ENCODE data around the gene TTLL6.

DNA sequence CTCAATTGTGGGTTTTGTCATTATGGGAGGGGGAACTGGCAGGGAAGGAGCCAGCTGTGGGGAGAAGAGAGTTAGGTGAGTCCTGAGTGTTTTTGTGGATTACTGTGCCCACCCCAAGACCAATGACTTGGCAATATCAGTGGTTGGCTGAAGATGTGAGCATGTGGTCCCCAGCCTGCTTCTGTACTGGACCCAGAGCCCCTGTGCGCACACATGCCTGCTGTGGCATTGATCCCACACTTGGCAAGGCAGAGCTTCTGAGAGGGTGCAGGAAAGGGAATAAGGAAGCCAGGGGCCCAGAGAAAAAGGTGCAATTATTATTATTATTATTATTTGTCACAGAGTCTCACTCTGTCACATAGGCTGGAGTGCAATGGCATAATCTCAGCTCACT, 96.0 kb downstream of the TTLL6 start:
- TF ChIP-seq, protein P1, sequence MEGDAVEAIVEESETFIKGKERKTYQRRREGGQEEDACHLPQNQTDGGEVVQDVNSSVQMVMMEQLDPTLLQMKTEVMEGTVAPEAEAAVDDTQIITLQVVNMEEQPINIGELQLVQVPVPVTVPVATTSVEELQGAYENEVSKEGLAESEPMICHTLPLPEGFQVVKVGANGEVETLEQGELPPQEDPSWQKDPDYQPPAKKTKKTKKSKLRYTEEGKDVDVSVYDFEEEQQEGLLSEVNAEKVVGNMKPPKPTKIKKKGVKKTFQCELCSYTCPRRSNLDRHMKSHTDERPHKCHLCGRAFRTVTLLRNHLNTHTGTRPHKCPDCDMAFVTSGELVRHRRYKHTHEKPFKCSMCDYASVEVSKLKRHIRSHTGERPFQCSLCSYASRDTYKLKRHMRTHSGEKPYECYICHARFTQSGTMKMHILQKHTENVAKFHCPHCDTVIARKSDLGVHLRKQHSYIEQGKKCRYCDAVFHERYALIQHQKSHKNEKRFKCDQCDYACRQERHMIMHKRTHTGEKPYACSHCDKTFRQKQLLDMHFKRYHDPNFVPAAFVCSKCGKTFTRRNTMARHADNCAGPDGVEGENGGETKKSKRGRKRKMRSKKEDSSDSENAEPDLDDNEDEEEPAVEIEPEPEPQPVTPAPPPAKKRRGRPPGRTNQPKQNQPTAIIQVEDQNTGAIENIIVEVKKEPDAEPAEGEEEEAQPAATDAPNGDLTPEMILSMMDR (IDR thresholded peaks at IDR 0.05): no peak
- no peak for TF ChIP-seq POLR2A (IDR thresholded peaks at IDR 0.05)
